HCT116 (cell line): ENCODE results near the gene ARHGAP8.

ENCODE experiments used
- CTCF ChIP-seq, 3 experiments: fragments of 200-600 bp in 1 of 3; sonication (generic) in 1 of 3; IDR thresholded peaks in 2 of 3; conservative IDR thresholded peaks in 1 of 3; 2 replicates each; pipeline ENCODE4 v1.5.1; 2012 to 2017; ENCODE audit warnings: low read depth in 2 of 3, low read length in 2 of 3, antibody characterized with exemption in 1 of 3, borderline replicate concordance in 1 of 3, control low read depth in 1 of 3, mild to moderate bottlenecking in 1 of 3, mixed read lengths in 1 of 3, mixed run types in 1 of 3, moderate library complexity in 1 of 3; ENCODE audit not compliant: insufficient read depth in 1 of 3
- EZH2 ChIP-seq: fragments of 200-600 bp; sonication (generic); IDR thresholded peaks from 2 replicates; pipeline ENCODE4 v1.6.1; 2017; ENCODE audit warnings: antibody characterized with exemption, mixed run types
- POLR2A ChIP-seq: IDR thresholded peaks from 2 replicates; pipeline ENCODE4 v1.7.0; 2011; ENCODE audit warnings: borderline replicate concordance; ENCODE audit not compliant: insufficient read depth, insufficient read length; ENCODE audit errors: extremely low read depth

DNA sequence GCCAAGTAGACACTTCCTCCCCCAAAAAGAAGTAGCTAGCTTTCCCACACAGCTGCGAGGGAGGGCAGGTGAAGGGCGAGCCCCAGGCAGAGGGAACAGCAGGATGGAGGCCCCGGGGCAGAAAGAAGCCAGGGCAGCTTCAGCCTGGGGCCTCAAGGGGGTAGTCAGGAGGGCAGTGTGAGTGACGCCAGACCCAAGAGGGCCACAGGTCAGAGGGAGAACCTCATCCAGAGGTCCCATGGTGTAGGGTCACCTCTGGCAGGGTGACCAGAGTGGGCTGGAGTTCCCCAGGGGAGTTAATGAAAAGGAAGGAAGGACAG is 41.2 kb upstream of the ARHGAP8 start:
- TF ChIP-seq CTCF (IDR thresholded peaks at IDR 0.05 in 2 of 3, conservative IDR thresholded peaks at IDR 0.05 in 1 of 3; ENCODE audit: borderline replicate concordance in 1 of 3, insufficient read depth in 1 of 3, low read depth in 2 of 3, low read length in 2 of 3) (no peak), EZH2 (no peak), POLR2A (no peak)
